Nephron progenitor cell (in vitro differentiated cells): ENCODE results near the gene ADAP1.
"Not testable (repeated sequence)": the region's sequence is repeated elsewhere in the genome, so short reads cannot be mapped to it uniquely, and the experiment has no call there.

ENCODE experiments used
- DNase-seq: peaks from one replicate; pipeline ENCODE4 v3.0.0; 2021
- H3K27ac Mint-ChIP-seq: 2 replicates; pipeline ENCODE4 v1.8.0; 2021; ENCODE audit warnings: mild to moderate bottlenecking, moderate library complexity, mixed read lengths
- H3K27me3 Mint-ChIP-seq: 2 replicates; pipeline ENCODE4 v1.8.0; 2021; ENCODE audit warnings: mild to moderate bottlenecking, low read depth, mixed read lengths; ENCODE audit not compliant: poor library complexity
- H3K36me3 Mint-ChIP-seq: 2 replicates; pipeline ENCODE4 v1.8.0; 2021; ENCODE audit warnings: low read depth, mixed read lengths
- H3K4me1 Mint-ChIP-seq: 2 replicates; pipeline ENCODE4 v1.8.0; 2021; ENCODE audit warnings: mixed read lengths
- H3K4me3 Mint-ChIP-seq: 2 replicates; pipeline ENCODE4 v1.8.0; 2021; ENCODE audit warnings: mild to moderate bottlenecking, moderate library complexity, mixed read lengths
- H3K9me3 Mint-ChIP-seq: 2 replicates; pipeline ENCODE4 v1.8.0; 2021; ENCODE audit warnings: mild to moderate bottlenecking, moderate library complexity, mixed read lengths
- TF ChIP-seq, protein P1 (sequence below): fragments of 200-600 bp; sonication (generic); IDR thresholded peaks from 2 replicates; pipeline ENCODE4 v1.5.0; 2021; ENCODE audit warnings: antibody characterized with exemption

The ADAP1 gene

DNA sequence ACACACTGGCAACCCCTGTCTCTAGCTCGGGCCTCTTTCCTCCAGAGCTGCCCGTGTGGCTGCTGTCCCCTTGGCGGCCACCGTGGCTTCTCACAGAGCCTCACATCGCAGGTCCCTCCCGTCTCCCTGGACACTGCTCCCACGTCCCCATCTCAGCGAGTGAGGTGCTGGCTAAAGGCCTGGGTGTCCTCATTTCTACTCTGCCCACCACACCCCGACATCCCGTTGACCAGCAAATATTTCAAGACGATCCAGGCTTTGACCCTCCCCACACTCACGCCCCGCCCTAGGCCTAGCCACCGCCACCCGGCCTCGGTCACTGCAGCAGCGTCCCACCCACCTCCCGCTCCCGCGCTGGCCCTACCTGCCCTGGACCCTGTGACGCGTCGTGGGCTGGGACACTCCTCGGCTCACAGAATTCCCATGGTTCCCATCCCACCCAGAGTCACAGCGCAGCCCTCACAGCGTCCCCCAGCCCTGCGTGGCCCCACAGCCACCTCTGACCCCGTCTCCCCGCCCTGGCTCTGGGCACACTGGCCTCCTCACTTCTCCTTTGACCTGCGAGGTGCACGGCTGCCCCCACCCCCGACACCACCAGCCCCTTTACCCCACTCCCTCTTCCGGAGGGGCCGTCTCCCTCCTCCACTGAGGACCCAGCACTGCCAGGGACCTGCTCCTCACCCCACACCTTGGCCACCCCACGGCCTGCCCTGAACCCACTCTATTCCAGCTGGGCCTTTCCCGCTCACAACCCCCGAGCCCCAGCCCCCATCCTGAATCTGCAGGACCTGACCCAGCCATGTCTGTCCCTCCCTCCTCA, 6.9 kb downstream of the ADAP1 start:
- Mint-ChIP-seq H3K27ac (no peak overlapping the region), H3K4me1 (peaks cover 6% of the 10 kb centered on the region)
- TF ChIP-seq, protein P1, sequence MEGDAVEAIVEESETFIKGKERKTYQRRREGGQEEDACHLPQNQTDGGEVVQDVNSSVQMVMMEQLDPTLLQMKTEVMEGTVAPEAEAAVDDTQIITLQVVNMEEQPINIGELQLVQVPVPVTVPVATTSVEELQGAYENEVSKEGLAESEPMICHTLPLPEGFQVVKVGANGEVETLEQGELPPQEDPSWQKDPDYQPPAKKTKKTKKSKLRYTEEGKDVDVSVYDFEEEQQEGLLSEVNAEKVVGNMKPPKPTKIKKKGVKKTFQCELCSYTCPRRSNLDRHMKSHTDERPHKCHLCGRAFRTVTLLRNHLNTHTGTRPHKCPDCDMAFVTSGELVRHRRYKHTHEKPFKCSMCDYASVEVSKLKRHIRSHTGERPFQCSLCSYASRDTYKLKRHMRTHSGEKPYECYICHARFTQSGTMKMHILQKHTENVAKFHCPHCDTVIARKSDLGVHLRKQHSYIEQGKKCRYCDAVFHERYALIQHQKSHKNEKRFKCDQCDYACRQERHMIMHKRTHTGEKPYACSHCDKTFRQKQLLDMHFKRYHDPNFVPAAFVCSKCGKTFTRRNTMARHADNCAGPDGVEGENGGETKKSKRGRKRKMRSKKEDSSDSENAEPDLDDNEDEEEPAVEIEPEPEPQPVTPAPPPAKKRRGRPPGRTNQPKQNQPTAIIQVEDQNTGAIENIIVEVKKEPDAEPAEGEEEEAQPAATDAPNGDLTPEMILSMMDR = no peak

DNA sequence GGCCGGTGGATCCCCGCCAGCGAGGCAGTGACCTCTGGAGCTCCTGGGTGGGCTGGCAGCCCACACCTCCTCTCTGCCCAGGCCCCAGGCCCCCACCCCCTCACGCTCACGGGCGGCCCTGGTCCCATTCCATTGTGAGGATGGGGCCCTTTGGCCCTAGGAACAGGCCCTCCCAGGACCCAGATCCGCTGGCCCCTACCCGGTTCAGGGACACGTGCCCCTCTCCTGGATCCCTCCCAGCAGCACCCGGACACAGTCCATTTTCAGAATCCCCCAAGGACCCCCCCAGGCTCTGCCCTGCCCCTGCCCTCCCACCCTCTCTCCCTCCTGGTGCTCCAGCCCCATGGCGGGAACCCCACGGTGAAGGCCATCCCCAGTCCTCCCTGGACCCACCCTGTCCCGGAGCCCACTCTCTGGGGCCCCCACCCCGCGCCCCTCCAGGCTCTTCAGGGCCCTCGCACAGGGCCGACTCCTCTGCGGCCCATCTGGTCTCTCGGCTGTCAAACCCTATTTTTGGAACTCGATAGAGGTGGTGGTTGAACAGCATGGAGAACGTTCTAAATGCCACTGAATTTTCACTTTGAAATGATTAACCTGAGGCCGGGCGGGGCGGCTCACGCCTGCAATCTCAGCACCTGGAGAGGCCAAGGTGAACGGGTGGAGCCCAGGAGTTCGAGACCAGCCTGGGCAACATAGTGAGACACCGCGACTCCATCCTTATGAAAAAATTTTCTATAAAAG, 8.1 kb downstream of the ADAP1 start:
- peaks cover 53% of the 10 kb centered on the region for H3K27me3 Mint-ChIP-seq
- no peak for DNase-seq
- no peaks in the 10 kb centered on the region for H3K36me3 Mint-ChIP-seq
- no peak overlapping the region for H3K27ac Mint-ChIP-seq
- peaks cover 6% of the 10 kb centered on the region for H3K4me1 Mint-ChIP-seq
- TF ChIP-seq, protein P1 = no peak
- H3K4me3 Mint-ChIP-seq = no peak overlapping the region
- H3K9me3 Mint-ChIP-seq = peaks cover 7% of the 10 kb centered on the region

More for the DNA sequence above, 6.9 kb downstream of the ADAP1 start:
- Mint-ChIP-seq H3K9me3 (no peaks in the 10 kb centered on the region), H3K36me3 (no peaks in the 10 kb centered on the region), H3K4me3 (no peak overlapping the region), H3K27me3 (peaks cover 54% of the 10 kb centered on the region)
- no peak for DNase-seq

DNA sequence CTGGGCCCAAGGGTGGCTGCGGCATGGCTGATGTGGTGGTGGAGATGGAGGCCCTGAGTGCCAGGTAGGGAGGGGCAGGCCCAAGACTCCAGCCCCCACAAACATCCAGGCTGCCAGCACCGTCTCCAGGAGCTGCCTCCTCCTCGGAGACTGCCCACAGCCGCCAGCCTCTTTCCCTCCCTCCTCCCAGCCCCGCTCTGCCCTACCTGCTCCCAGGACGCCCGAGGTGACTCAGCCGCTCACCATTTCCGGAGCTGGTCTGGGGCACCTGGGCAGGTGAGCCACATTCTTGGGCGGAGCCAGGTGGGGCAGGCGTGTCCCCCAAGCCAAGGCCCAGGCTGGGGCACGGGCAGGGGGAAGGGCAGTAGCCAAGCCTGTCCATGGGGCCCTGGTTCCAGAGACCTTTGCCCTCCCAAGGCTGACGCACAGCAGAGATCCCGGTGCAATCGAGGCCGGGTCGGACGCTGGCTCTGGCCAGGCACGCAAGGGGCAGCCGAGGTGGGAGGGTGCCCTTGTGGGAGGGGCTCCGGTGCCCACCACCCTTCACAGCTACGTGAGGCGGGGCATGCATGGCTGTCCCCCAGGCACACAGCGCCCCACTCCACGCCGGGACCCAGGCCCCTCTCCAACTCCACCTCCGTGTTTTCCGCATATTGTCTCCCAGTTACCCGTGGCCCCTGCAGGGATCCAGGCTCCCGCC, 8.8 kb downstream of the ADAP1 start:
- DNase-seq = no peak
- TF ChIP-seq, protein P1 = no peak
- peaks cover 6% of the 10 kb centered on the region for H3K4me1 Mint-ChIP-seq
- H3K36me3 Mint-ChIP-seq = peaks cover 3% of the 10 kb centered on the region
- peaks cover 15% of the 10 kb centered on the region for H3K9me3 Mint-ChIP-seq
- peaks cover 54% of the 10 kb centered on the region for H3K27me3 Mint-ChIP-seq
- no peak overlapping the region for H3K4me3 Mint-ChIP-seq
- no peak overlapping the region for H3K27ac Mint-ChIP-seq

DNA sequence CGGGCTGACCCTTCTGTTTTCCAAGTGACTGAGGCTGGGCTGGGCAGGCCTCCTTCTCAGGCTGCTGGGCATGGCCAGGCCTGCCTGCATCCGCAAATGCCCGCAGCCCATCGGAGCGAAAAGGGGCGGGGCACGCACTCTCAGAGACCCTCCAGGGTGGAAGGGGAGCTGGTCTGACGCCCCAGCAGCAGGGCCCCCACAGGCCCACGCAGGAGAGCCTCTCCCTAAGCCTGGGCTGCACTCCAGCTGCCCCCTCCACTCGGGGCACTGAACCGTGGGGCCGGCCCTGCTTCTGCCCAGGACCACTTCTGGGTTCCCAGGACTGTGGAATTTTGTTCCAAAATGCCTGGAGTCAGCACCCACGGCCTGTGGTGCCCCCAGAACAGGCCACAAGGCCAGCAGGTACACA, 9.3 kb downstream of the ADAP1 start:
- no peak overlapping the region for H3K4me3 Mint-ChIP-seq
- TF ChIP-seq, protein P1 = no peak
- H3K36me3 Mint-ChIP-seq = peaks cover 7% of the 10 kb centered on the region
- peaks cover 6% of the 10 kb centered on the region for H3K4me1 Mint-ChIP-seq
- peak; percentile 47 for DNase-seq
- no peak overlapping the region for H3K27ac Mint-ChIP-seq
- H3K27me3 Mint-ChIP-seq = peaks cover 55% of the 10 kb centered on the region
- H3K9me3 Mint-ChIP-seq = peaks cover 20% of the 10 kb centered on the region

DNA sequence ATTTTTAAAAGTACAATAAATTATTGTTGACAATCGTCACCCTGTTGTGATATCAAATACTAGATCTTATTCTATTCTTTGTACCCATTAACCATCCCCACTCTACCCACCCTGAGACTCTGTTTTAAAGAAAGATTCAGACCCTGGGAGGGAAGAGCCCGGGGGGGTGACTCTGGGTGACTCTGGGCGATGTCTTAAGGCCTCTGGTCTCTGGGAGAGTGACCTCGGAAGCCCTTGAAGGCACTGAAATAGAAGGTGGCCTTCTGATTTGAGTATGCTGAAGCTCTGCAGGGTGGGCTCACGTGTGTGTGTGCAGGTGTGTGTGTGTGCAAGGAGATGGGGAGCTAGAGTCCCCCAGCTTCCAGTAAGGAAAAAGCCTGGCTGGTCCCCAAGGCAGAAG, 9.7 kb downstream of the ADAP1 start:
- Mint-ChIP-seq H3K9me3 (peaks cover 24% of the 10 kb centered on the region), H3K27ac (no peak overlapping the region), H3K4me1 (peaks cover 6% of the 10 kb centered on the region), H3K27me3 (peaks cover 55% of the 10 kb centered on the region), H3K4me3 (no peak overlapping the region), H3K36me3 (peaks cover 11% of the 10 kb centered on the region)
- DNase-seq = no peak
- TF ChIP-seq, protein P1 = no peak

DNA sequence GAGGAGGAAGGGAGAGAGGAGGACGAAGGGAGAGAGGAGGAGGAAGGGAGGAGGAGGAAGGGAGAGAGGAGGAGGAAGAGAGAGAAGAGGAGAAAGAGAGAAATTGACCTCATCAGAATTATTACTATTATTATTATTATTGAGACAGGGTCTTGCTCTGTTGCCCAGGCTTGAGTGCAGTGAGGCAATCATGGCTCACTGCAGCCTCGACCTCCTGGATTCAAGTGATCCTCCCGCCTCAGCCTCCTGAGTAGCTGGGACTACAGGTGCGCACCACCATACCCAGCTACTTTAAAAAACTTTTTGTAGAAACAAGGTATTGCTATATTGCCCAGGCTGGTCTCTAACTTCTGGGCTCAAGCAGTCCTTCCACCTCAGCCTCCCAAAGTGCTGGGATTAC, 10.7 kb downstream of the ADAP1 start:
- not testable (repeated sequence) for H3K4me1 Mint-ChIP-seq, H3K4me3 Mint-ChIP-seq, H3K27ac Mint-ChIP-seq, DNase-seq
- Mint-ChIP-seq H3K27me3 (peaks cover 55% of the 10 kb centered on the region), H3K36me3 (peaks cover 11% of the 10 kb centered on the region), H3K9me3 (peaks cover 25% of the 10 kb centered on the region)
